Globus pallidus (tissue), 1 donor: Measurements from ENCODE around the gene FARP2.
A peak's percentile ranks its signal among the peaks of the same experiment; 100 is the strongest.

Experiments used
- DNase-seq: peaks from one replicate; pipeline ENCODE4 v3.0.0-alpha.2; 2015; ENCODE audit warnings: low spot score

The FARP2 gene

DNA sequence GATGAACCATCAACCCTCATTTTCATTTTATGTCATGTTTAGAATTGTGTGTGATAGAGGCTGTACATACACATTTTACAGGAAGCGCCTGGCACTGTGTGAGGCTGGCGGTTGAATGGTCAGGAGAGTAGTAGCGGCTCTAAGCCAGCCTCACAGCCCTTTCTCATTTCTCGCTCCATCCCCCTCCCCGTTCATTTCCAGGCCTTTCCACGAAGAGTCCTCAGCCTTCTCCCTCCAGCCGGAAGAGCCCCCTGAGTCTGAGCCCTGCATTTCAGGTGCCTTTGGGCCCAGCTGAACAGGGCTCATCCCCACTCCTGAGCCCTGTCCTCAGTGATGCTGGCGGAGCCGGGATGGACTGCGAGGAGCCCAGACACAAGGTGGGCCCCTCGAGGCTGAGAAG is 100.5 kb downstream of the FARP2 start:
- DNase-seq = no peak

GRCh38 chr2:241458687-241459086 is 102.6 kb downstream of the FARP2 start:
- DNase-seq = no peak

DNA sequence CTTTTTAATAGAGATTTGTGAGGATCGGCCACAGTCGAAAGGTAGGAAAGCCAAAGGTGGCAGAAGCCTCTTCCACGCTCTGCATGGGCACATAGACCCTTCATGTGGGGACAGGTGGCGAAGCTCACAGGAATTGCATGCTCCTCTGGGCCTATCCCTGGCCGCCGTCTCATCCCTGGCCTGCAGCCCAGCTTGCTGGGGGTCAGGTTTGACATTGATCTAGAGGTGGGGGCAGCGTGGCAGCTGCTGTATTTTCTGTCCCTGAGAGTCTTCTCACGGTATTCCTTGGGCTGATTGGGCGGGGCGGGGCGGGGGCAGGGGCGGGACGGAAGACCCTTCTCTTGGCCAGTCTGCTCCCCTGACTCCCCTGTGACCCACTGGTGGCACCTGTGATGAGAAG is 103.4 kb downstream of the FARP2 start:
- DNase-seq = no peak

GRCh38 chr2:241460631-241461030 is 104.5 kb downstream of the FARP2 start:
- DNase-seq = no peak

- DNase-seq = no peak
These were observed 105.9 kb downstream of the FARP2 start for GRCh38 chr2:241461693-241462677.

DNA sequence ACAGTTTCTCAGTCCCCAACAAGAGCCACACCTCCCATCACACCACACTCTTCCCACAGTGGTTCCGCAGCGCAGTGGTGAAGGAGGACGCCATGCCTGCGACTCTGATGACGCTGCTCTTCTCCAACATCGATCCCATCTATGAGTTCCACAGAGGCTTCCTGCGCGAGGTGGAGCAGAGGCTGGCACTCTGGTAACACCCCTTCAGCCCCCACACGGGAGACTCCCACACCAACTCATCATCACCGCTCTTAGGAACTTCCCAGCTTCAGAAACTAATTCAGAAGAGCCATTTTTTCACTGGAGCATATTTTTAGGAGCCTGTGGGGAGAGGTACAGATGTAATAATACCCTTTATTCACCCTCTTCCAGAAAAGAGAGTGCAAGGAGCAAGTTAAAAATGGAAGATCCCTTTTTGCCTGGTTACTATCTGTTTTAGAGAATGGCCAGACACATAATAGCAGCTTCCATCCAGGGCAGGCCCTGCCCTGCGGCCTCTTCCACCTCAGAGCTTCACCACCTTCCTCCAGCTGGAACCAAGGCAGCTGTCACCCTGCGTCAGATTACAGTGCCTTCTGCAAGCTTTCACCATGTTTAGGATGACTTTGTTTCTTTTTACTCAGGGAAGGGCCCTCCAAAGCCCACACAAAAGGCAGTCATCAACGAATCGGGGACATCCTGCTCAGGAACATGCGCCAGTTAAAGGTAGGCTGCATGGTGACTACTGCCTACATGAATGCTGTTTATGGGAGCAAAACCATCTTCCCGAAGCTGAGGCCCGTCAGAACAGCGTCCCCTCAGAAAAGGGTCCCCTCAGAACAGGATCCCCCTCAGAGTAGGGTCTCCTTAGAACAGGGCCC is 107.4 kb downstream of the FARP2 start:
- DNase-seq = no peak

- no peak for DNase-seq
These were observed 109.5 kb downstream of the FARP2 start for GRCh38 chr2:241465543-241465942.

- DNase-seq = no peak
These were observed 110.1 kb downstream of the FARP2 start for GRCh38 chr2:241466230-241466629.

DNA sequence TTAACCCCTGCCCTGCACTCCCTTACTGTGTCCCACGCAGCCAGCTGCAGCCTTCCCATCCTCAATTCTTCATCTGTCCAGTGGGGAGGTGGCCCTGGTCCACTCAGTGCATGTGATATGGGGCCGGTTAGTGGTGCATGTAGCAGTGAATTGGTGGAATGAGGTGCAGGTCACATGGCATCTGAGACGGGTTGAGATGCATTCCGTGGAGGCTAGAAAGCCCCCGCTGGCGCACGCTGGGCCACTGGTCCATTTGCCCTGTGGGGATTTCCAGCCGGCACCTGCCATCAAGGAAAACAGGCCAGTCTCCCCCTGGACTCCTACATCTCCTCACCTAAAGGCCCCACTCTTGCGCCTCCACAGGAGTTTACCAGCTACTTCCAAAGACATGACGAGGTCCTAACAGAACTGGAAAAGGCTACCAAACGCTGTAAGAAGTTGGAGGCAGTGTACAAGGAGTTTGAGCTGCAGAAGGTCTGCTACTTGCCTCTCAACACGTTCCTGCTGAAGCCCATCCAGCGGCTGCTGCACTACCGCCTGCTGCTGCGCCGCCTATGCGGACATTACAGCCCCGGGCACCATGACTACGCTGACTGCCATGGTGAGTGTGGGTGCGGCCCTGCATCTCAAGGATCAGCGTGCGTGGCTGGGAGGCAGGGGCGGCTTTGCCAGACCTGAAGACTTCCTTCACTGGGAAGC is 111.8 kb downstream of the FARP2 start:
- no peak for DNase-seq

DNA sequence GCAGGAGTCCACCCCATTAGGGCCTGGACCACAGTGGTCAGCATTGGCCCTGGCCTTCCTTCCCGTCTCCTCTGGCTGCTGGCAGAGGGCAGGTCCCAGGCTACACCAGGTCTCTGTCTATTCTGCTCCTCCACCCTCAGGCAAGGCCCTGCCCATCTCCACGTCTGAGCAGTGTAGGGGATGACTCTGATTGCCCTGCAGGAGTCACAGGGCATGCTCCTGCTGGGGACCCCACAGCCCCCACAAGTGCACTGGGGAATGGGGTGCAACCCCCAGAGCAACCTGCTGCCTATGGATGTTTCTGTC is 112.3 kb downstream of the FARP2 start:
- DNase-seq = no peak

DNA sequence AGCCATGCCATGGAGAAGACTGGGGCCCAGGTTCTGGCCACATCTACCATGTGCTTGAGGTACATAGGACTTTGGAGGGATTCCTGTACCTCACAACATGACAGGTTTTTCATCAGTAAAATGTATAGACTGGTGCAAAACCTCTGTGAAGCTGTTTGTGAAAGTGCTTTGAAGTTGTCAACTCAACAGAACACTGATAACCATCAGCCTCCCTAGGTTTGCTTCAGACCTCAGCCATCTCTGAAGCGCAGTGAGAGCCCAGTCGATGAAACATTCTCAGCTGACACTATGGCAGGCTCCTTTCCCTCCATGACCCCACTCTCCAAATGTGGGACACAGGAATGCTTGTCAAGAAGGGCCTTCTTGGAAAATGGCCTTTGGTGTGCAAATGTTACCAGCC is 113.7 kb downstream of the FARP2 start:
- DNase-seq = no peak

GRCh38 chr2:241473399-241473798 is 117.3 kb downstream of the FARP2 start:
- DNase-seq = no peak

- DNase-seq = no peak
These were observed 119.2 kb downstream of the FARP2 start for GRCh38 chr2:241475267-241475666.

DNA sequence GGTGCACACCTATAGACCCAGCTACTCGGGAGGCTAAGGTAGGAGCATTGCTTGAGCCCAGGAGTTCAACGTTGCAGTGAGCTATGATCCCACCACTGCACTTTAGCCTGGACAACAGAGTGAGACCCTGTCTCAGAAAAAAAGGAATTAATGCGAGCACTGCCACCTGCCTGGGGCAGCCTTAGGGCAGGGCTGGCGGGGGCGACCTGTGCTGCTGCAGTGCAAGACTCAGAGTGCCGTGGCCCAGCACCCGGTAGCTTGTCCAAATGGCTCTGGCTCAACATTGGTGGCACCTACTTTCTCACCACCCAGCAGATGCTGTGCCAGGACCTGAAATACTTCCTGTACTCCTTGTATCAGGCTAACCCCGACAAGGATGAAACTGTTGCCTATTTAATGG is 122.1 kb downstream of the FARP2 start:
- DNase-seq = no peak

- DNase-seq = peak; percentile 36
These were observed 123.2 kb downstream of the FARP2 start for GRCh38 chr2:241479026-241479898.

- no peak for DNase-seq
These were observed 125.6 kb downstream of the FARP2 start for GRCh38 chr2:241481687-241482086.

- no peak for DNase-seq
These were observed 126.3 kb downstream of the FARP2 start for GRCh38 chr2:241482126-241482955.

DNA sequence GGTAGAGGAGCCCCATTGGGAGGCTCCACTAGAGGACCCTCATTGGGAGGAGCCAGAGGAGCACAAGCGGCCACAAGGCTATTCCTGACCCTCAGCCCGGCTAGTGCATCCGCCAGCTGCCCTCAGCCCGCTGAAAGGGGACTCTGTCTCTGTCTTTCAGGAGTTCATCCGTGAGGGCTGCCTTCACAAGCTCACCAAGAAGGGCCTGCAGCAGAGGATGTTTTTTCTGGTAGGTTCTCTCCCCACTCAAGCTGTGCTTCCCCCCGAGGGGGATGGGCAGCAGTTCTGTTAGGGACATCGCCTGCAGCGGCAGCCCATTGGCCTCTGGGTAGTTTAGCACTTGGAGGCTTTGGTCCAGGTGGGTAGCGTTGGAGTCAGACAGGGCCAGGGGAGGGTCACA is 127.2 kb downstream of the FARP2 start:
- no peak for DNase-seq

DNA sequence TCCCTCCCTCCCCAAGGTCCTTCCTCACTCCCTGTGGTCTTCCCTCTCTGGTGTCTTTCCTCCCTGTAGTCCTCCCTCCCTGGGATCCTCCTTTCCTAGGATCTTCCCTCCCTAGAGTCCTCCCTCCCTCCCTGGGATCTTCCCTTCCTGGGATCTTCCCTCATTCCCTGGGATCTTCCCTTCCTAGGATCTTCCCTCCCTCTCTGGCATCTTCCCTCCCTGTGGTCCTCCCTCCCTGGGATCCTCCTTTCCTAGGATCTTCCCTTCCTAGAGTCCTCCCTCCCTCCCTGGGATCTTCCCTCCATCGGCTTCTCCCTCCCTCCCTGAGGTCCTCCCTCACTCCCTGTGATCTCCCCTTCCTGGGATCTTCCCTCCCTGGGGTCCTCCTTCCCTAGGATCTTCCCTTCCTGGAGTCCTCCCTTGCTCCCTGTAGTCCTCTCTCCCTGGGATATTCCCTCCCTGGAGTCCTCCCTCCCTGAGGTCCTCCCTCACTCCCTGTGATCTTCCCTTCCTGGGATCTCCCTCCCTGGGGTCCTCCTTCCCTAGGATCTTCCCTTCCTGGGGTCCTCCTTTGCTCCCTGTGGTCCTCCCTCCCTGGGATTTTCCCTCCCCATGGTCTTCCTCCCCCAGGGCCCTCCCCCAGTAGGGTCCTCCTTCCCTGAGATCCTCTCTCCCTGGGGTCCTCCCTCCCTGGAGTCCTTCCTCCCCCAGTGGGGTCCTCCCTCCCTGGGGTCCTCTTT is 129.3 kb downstream of the FARP2 start:
- no peak for DNase-seq

DNA sequence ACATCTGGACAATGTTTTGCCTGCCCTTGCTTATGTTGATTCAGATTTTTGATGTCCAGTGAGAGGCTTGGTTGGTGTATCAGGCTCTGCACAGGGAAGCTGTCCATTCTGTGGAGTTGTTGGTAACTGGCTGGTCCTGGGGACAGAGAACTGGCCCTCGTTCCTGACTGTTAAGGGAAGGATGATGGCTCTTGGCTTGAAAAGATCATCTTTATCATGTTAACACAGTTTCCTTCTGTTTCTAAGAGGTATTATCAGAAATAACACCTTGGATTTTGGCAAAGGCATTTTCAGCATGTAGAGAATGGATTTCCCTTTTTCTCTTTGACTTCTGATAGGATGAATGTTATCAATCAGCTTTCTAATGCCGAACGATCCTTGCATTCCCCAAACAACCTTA is 133.0 kb downstream of the FARP2 start:
- DNase-seq = no peak
